PC-9 (cell line): ENCODE results near the gene STAP1. TPM values are rescaled to one million over a fixed set of nuclear protein-coding genes. Genes with fewer than 3 reads are reported as not detected.
"Not testable (repeated sequence)": the region's sequence is repeated elsewhere in the genome, so short reads cannot be mapped to it uniquely, and the experiment has no call there.

Experiments used
- BruUV-seq: library from RNA; stranded (reverse); fragments of 400-500 nt; replicated peaks from 2 replicates; lab custom pipeline; 2021; lab: Mats Ljungman, UMichigan
- CTCF ChIA-PET: fragments of 300-600 bp; sonication (Branson Sonifier 250); formaldehyde crosslinking; loops from one replicate; lab custom pipeline; 2022; ENCODE audit warnings: antibody characterized with exemption; lab: Charles Lee
- POLR2A ChIA-PET: fragments of 300-600 bp; sonication (Branson Sonifier 250); formaldehyde crosslinking; loops from one replicate; lab custom pipeline; 2022; ENCODE audit warnings: antibody characterized with exemption; ENCODE audit not compliant: unreplicated experiment; lab: Charles Lee
- DNase-seq, 2 experiments: peaks; one replicate each; pipeline versions ENCODE4 v3.0.0 to v3.0.0-alpha.2; 2015 to 2022; ENCODE audit warnings: mixed read lengths in 1 of 2
- H2AFZ ChIP-seq: fragments of 200-600 bp; sonication (generic); 2 replicates; pipeline ENCODE4 v1.8.1; 2017; ENCODE audit warnings: antibody characterized with exemption
- H3F3A ChIP-seq: fragments of 200-600 bp; sonication (generic); 2 replicates; pipeline ENCODE4 v1.8.1; 2017; ENCODE audit warnings: antibody characterized with exemption, mild to moderate bottlenecking, low read depth; ENCODE audit not compliant: insufficient read depth
- H3K27ac ChIP-seq: fragments of 200-600 bp; sonication (generic); 2 replicates; pipeline ENCODE4 v1.6.1; 2016; ENCODE audit warnings: mixed run types
- H3K27me3 ChIP-seq: fragments of 200-600 bp; sonication (generic); 2 replicates; pipeline ENCODE4 v1.6.1; 2016; ENCODE audit warnings: low read depth, mixed run types; ENCODE audit not compliant: insufficient read depth
- H3K36me3 ChIP-seq: fragments of 200-600 bp; sonication (generic); 2 replicates; pipeline ENCODE4 v1.6.1; 2016; ENCODE audit warnings: low read depth, mixed run types
- H3K4me1 ChIP-seq: fragments of 200-600 bp; sonication (generic); replicated peaks from 2 replicates; pipeline ENCODE4 v1.6.1; 2016; ENCODE audit warnings: mixed run types; ENCODE audit not compliant: insufficient read depth
- H3K4me2 ChIP-seq: fragments of 200-600 bp; sonication (generic); 2 replicates; pipeline ENCODE4 v1.6.1; 2017; ENCODE audit warnings: mixed run types
- H3K4me3 ChIP-seq: fragments of 200-600 bp; sonication (generic); 2 replicates; pipeline ENCODE4 v1.6.1; 2016; ENCODE audit warnings: mixed run types
- H3K79me2 ChIP-seq: fragments of 200-600 bp; sonication (generic); 2 replicates; pipeline ENCODE4 v1.6.1; 2017; ENCODE audit warnings: low read depth, mixed run types
- H3K9me2 ChIP-seq: fragments of 200-600 bp; sonication (generic); 2 replicates; pipeline ENCODE4 v1.8.1; 2017; ENCODE audit warnings: mild to moderate bottlenecking; ENCODE audit not compliant: insufficient read depth
- H3K9me3 ChIP-seq: fragments of 200-600 bp; sonication (generic); 2 replicates; pipeline ENCODE4 v1.8.1; 2016; ENCODE audit warnings: low read depth; ENCODE audit not compliant: insufficient read depth
- H4K20me1 ChIP-seq: fragments of 200-600 bp; sonication (generic); 2 replicates; pipeline ENCODE4 v1.8.1; 2017; ENCODE audit not compliant: insufficient read depth
- CTCF ChIP-seq: fragments of 200-600 bp; sonication (generic); conservative IDR thresholded peaks from 2 replicates; pipeline ENCODE4 v1.6.1; 2017; ENCODE audit warnings: mixed run types, antibody characterized with exemption, mild to moderate bottlenecking, moderate library complexity
- EZH2 ChIP-seq: fragments of 200-600 bp; sonication (generic); IDR thresholded peaks from 2 replicates; pipeline ENCODE4 v1.8.0; 2017; ENCODE audit warnings: antibody characterized with exemption, low read depth
- intact Hi-C: fragments of 100-400 bp; cut with micrococcal nuclease; formaldehyde crosslinking; loops from one replicate; pipeline ENCODE4 v1.10.0; 2022; ENCODE audit not compliant: unreplicated experiment
- total RNA-seq: library from RNA; stranded (reverse); gene quantifications from 2 replicates; pipeline ENCODE4 v1.2.3, GENCODE V29; 2021

STAP1 gene
- total RNA-seq, 1 experiment from 2014 or later, result not detected

GRCh38 chr4:67632492-67632891 lies 74.0 kb downstream of the STAP1 start:
- H3K9me3 ChIP-seq, result no peaks in the 10 kb centered on the region
- CTCF ChIA-PET, result no interaction called here
- no peaks in the 10 kb centered on the region for H3K27me3 ChIP-seq
- H3K36me3 ChIP-seq, result peaks cover 16% of the 10 kb centered on the region; the same call in 1 of the 2 replicates
- no peaks in the 10 kb centered on the region for H3K4me1 ChIP-seq
- POLR2A ChIA-PET, result no interaction called here
- no TSS peak for BruUV-seq
- intact Hi-C loops, result no loop called here
- no peaks in the 10 kb centered on the region for H3F3A ChIP-seq
- no peak overlapping the region for H3K4me3 ChIP-seq
- no peak for DNase-seq
- no peak for TF ChIP-seq EZH2
- no peak for TF ChIP-seq CTCF
- no peak overlapping the region for H3K4me2 ChIP-seq
- H3K27ac ChIP-seq, result no peak overlapping the region
- no peaks in the 10 kb centered on the region for H4K20me1 ChIP-seq
- H2AFZ ChIP-seq, result no peak overlapping the region
- H3K79me2 ChIP-seq, result no peaks in the 10 kb centered on the region
- H3K9me2 ChIP-seq, result no peaks in the 10 kb centered on the region

- TF ChIP-seq EZH2, result no peak
- TF ChIP-seq CTCF, result no peak
- POLR2A ChIA-PET, result no interaction called here
These were observed 76.2 kb downstream of the STAP1 start for GRCh38 chr4:67634741-67635140.

GRCh38 chr4:67635331-67635730 lies 76.8 kb downstream of the STAP1 start:
- H3K9me3 ChIP-seq, result no peaks in the 10 kb centered on the region
- no peak overlapping the region for H2AFZ ChIP-seq
- DNase-seq, result no peak
- no peak overlapping the region for H3K4me3 ChIP-seq
- no peak overlapping the region for H3K4me2 ChIP-seq
- ChIA-PET POLR2A (no interaction called here), CTCF (no interaction called here)
- no TSS peak for BruUV-seq
- H3K4me1 ChIP-seq, result no peaks in the 10 kb centered on the region
- no peak for TF ChIP-seq CTCF
- TF ChIP-seq EZH2, result no peak
- peaks cover 16% of the 10 kb centered on the region; the same call in 1 of the 2 replicates for H3K36me3 ChIP-seq
- H3F3A ChIP-seq, result no peaks in the 10 kb centered on the region; the same call in 1 of the 2 replicates
- intact Hi-C loops, result no loop called here
- H3K27me3 ChIP-seq, result no peaks in the 10 kb centered on the region
- no peaks in the 10 kb centered on the region for H4K20me1 ChIP-seq
- no peak overlapping the region for H3K27ac ChIP-seq
- H3K9me2 ChIP-seq, result no peaks in the 10 kb centered on the region
- no peaks in the 10 kb centered on the region for H3K79me2 ChIP-seq

More at GRCh38 chr4:67634741-67635140, 76.2 kb downstream of the STAP1 start:
- Histone ChIP-seq H3K9me2 (no peaks in the 10 kb centered on the region), H3K9me3 (no peaks in the 10 kb centered on the region), H3K4me1 (no peaks in the 10 kb centered on the region), H3K36me3 (peaks cover 16% of the 10 kb centered on the region; the same call in 1 of the 2 replicates), H4K20me1 (no peaks in the 10 kb centered on the region), H2AFZ (no peak overlapping the region), H3K4me3 (no peak overlapping the region), H3K79me2 (no peaks in the 10 kb centered on the region), H3K27me3 (no peaks in the 10 kb centered on the region), H3K27ac (no peak overlapping the region), H3F3A (no peaks in the 10 kb centered on the region), H3K4me2 (no peak overlapping the region)
- intact Hi-C loops, result no loop called here
- no TSS peak for BruUV-seq
- no peak for DNase-seq
- CTCF ChIA-PET, result no interaction called here

GRCh38 chr4:67636978-67637377 lies 78.5 kb downstream of the STAP1 start:
- DNase-seq, H3K4me3 ChIP-seq, H3K4me2 ChIP-seq, H3K79me2 ChIP-seq, intact Hi-C loops, H3K27me3 ChIP-seq, CTCF ChIA-PET, BruUV-seq, H2AFZ ChIP-seq, POLR2A ChIA-PET, H3K4me1 ChIP-seq, H4K20me1 ChIP-seq, H3K27ac ChIP-seq, H3K9me3 ChIP-seq, H3F3A ChIP-seq, H3K9me2 ChIP-seq: not testable (repeated sequence)
- H3K36me3 ChIP-seq, result peaks cover 16% of the 10 kb centered on the region; the same call in 1 of the 2 replicates
